Measurements from ENCODE around the gene PAM. TPM values are rescaled to one million over a fixed set of nuclear protein-coding genes. Genes with fewer than 3 reads are reported as not detected.

The PAM gene
- total RNA-seq, 4 donors from 2014 or later: 37.8 to 144 (median 92.7) TPM

DNA sequence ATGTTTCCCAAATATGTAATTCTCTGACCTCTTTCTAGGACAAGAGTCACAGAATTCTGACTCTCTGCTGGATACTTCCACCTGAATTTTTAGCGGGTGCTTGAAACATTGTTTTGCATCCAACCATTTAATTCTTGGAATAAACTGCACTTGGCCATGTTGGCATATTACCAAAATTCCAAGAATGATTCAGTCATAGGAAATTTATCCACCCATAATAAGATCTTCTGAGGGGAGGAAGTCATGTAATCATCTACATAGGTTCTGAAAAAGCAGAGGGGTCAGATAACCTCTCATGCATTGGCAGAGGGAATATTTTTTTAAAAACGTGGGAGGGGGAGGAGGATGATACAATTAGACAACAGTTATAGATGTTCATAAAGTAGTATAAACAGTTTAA is 156.9 kb downstream of the PAM start:
- H3K4me3 ChIP-seq (ENCODE audit: low read depth, poor library complexity, severe bottlenecking): no peak overlapping the region
- DNase-seq (ENCODE audit: low spot score in 2 of 2): no peak
- intact Hi-C loops (cut with DNase I; ENCODE audit: low total_unique reads): no loop called here
- WGBS, 2 donors: 21 to 31% methylated on average over 2 of the region's 2 CpGs
- TF ChIP-seq POLR2A (IDR thresholded peaks at IDR 0.05): no peak
- no peak for TF ChIP-seq CTCF (IDR thresholded peaks at IDR 0.05)

GRCh38 chr5:102916109-102916508 is 161.0 kb downstream of the PAM start:
- DNase-seq (ENCODE audit: low spot score in 2 of 2): no peak
- no peak overlapping the region for H3K4me3 ChIP-seq (ENCODE audit: low read depth, poor library complexity, severe bottlenecking)
- intact Hi-C loops (cut with DNase I; ENCODE audit: low total_unique reads): no loop called here
- TF ChIP-seq POLR2A (IDR thresholded peaks at IDR 0.05) (no peak), CTCF (IDR thresholded peaks at IDR 0.05) (no peak)

- no peak overlapping the region for H3K4me3 ChIP-seq (ENCODE audit: low read depth, poor library complexity, severe bottlenecking)
- intact Hi-C loops (cut with DNase I; ENCODE audit: low total_unique reads): no loop called here
- WGBS, 2 donors: 94 to 98% methylated on average over 1 of the region's 1 CpG
- TF ChIP-seq POLR2A (IDR thresholded peaks at IDR 0.05) (no peak), CTCF (IDR thresholded peaks at IDR 0.05) (no peak)
- DNase-seq (ENCODE audit: low spot score in 2 of 2): no peak
Measured at GRCh38 chr5:102918986-102919610, 164.0 kb downstream of the PAM start.

GRCh38 chr5:102920762-102921161 is 165.7 kb downstream of the PAM start:
- intact Hi-C loops (cut with DNase I; ENCODE audit: low total_unique reads): no loop called here
- WGBS, 2 donors: 89 to 92% methylated on average over 5 of the region's 5 CpGs
- H3K4me3 ChIP-seq (ENCODE audit: low read depth, poor library complexity, severe bottlenecking): no peak overlapping the region
- no peak for TF ChIP-seq CTCF (IDR thresholded peaks at IDR 0.05)
- no peak for TF ChIP-seq POLR2A (IDR thresholded peaks at IDR 0.05)
- no peak for DNase-seq (ENCODE audit: low spot score in 2 of 2)

- H3K4me3 ChIP-seq (ENCODE audit: low read depth, poor library complexity, severe bottlenecking): no peak overlapping the region
- WGBS, 2 donors: 79 to 90% methylated on average over 1 of the region's 1 CpG
- TF ChIP-seq CTCF (IDR thresholded peaks at IDR 0.05): no peak
- TF ChIP-seq POLR2A (IDR thresholded peaks at IDR 0.05): no peak
- intact Hi-C loops (cut with DNase I; ENCODE audit: low total_unique reads): no loop called here
- no peak for DNase-seq (ENCODE audit: low spot score in 2 of 2)
Measured at GRCh38 chr5:102921341-102922044, 166.4 kb downstream of the PAM start.
